Measurements from ENCODE around the gene SMU1. TPM values are rescaled to one million over a fixed set of nuclear protein-coding genes. Genes with fewer than 3 reads are reported as not detected.

Gene SMU1
- total RNA-seq, 4 donors from 2014 or later: 12.8 to 18.1 (median 15.8) TPM

DNA sequence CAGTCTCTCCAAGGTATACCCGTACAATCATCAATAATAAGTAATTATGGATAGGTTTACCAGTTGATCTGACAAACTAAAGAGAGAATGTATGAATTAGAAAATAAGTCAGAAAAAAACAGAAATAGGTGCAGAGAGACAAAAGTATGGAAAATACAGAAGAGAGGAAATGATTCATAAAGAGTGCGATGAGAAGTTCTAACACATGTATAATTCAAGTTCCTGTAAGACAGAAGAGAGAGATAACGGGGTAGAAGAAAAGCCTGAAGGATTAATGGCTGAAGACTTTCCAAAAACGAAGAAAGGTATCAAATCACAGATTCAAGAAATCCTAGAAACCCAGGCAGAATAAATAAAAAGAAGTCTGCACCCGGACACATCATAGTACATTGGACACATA lies 16.2 kb upstream of the SMU1 start:
- TF ChIP-seq, protein P1, sequence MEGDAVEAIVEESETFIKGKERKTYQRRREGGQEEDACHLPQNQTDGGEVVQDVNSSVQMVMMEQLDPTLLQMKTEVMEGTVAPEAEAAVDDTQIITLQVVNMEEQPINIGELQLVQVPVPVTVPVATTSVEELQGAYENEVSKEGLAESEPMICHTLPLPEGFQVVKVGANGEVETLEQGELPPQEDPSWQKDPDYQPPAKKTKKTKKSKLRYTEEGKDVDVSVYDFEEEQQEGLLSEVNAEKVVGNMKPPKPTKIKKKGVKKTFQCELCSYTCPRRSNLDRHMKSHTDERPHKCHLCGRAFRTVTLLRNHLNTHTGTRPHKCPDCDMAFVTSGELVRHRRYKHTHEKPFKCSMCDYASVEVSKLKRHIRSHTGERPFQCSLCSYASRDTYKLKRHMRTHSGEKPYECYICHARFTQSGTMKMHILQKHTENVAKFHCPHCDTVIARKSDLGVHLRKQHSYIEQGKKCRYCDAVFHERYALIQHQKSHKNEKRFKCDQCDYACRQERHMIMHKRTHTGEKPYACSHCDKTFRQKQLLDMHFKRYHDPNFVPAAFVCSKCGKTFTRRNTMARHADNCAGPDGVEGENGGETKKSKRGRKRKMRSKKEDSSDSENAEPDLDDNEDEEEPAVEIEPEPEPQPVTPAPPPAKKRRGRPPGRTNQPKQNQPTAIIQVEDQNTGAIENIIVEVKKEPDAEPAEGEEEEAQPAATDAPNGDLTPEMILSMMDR (IDR thresholded peaks at IDR 0.05; ENCODE audit: low read depth): no peak

DNA sequence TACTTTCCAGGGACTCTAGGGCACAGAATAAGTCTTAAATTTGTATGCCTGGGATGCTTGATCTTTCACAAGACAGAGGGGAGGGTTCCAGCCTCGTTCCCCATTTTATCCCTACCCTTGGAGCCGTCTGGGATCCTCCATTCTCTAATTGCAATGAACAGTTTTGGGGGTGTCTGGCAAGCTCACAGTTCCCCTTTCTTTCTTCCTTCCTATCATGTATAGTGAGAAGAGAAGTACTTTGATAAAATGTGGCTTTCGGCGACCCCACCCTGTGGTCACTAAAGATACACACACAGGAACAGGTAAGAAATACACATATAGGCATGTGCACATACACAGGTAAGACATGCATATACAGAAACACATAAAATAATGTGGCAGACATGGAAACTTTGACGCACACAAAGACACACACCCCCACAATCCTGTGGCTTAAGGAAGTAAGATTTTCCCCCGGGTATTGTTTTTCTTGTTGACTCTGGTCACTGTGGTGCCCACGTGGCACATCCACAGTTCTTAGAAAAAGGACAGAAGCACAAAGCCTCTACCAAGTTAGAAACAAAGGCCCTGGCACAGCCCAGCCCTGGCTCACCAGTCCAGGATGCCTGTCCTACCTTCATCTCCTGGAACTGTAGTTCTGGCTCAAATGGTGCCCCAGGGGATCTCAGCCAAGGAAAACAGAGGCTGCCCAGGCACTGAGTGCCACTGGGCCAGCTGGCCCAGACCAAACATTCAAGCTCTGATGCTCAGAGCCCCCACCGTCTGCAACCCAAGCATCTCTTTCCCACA lies 6.3 kb upstream of the SMU1 start:
- TF ChIP-seq, protein P1 (IDR thresholded peaks at IDR 0.05; ENCODE audit: low read depth): no peak

DNA sequence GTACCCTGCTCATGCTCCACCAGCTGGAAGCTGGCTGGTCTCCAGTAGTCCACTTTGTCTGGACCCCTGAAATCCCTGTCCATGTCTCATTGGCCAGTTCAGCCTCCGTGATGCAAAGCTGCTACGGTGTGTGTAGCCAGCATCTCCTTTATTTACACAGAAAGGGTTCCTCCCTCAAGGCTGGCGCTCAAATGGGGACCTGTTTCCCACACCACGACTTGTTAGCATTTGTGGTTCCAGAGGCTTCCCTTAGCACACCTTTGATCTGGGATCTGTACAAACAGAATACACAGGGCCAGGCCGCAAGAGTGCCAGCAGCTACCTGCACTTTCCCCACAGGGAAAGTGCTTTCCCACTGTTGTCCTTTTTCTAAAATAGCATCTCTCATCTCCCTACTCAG lies 5.7 kb upstream of the SMU1 start:
- TF ChIP-seq, protein P1 (IDR thresholded peaks at IDR 0.05; ENCODE audit: low read depth): no peak

DNA sequence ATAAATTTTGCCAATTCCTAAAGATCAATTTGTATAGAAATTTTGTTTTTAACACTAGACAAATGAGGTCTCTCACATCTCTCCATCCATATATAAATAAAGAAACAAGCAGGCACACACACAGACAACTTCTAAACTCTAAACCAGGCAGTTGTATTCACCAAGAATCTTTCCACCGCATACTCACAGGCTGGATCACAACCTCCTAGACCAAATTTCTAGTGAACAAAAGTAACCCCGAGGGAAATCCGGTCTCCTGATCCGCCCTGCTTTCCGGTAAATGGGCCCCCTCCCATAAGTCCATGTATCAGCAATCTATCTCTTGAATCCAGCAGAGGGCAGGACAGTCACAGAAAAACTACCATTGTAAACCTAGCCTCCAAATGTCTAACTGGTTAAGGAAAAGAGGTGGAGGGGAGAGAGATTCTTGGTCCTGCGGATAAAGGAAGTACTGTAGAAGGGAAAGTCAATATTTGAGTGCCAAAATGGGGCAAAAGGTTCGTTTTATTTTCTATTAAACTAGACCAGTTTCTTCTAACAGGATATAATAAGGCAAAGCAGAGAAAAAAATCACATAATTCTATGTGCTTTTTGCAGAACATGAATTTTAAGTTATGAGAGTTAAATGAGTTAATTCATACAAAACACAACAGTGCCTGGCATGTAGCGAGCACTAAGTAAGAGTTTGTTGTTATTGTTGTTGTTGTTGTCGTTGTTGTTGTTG lies 4.8 kb upstream of the SMU1 start:
- TF ChIP-seq, protein P1 (IDR thresholded peaks at IDR 0.05; ENCODE audit: low read depth): no peak

DNA sequence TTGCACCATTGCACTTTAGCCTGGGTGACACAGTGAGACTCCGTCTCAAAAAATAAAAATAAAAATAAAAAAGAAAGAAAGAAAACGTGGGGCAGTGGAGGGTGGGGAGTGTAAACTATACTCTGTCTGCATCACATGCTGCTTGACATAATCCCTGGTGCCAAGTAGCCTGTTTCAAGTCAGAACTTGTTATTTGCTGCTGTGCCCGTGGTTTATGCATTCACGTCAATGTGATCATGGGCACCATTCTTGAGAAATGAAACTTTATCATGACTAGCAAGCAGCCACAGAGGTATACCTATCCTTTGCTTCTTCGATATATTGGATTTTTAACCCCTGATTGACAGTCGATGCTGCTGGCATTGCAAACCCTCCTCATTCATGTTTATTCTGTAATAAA lies 4.1 kb upstream of the SMU1 start:
- TF ChIP-seq, protein P1 (IDR thresholded peaks at IDR 0.05; ENCODE audit: low read depth): no peak

DNA sequence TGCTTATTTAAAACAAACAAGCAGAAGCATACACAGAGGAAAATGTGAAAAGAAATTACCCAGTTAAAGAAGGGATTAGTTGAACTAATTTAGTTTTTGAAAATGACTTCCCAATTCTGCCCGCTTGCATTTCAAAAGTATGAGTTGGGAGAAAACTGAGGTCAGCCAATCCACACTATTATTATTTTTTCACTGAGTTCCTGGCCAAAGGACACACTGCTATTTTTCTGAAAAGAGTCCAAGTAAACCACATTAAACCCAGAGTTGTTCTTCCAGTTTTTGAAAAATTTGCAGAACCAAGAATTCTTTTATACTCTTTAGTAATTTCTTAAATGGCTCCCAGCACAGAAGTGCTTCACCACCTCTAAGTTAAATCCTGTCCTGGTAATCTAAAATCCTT lies 7.5 kb downstream of the SMU1 start:
- TF ChIP-seq, protein P1 (IDR thresholded peaks at IDR 0.05; ENCODE audit: low read depth): no peak

Data from subcutaneous adipose tissue (tissue), 4 donors.